ENCODE measurements around the gene HOXC9.

The HOXC9 gene

DNA sequence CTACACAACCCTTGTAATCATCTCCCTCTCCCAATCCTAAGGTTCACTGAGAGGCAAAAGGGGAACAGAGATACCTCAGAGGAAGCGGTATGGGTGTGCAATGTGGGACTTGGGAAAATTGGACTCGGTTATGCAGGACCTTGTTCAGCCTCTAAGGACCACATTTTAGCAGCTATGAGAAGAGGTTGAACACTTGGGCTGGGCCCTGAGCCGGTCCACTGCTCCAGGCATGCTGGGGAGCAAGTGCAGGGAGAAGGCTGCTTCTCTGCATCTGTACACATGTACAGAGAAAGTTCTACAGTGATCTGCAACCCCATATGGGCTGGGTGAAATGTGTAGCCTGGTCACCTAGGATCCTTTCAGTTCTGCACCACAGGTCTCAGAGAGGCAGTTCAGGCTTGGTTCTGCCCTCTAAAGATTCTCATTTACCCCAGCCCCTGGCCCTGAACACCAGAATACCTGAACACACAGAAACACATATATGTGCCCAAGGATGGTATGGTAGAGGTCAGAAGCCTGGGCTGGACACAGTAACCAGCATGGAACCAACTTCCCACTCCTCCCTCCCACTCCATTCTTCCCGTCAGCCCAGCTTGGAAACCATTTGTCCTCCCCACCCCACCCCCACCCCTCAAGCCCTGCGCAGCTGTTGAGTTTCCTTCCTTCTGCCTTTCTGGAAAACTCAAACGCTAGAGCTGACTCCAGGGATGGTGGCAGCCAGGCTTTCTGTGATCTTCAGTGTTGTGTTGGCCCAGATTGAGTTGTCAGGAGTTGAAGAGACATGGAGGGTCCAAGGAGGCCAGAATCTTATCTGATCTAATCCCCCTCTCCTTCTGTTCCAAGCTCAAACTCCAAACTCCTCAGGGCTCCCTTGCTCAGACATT, 43.3 kb downstream of the HOXC9 start:
- no peak for DNase-seq

GRCh38 chr12:54044425-54045103, 44.6 kb downstream of the HOXC9 start:
- DNase-seq: no peak

DNA sequence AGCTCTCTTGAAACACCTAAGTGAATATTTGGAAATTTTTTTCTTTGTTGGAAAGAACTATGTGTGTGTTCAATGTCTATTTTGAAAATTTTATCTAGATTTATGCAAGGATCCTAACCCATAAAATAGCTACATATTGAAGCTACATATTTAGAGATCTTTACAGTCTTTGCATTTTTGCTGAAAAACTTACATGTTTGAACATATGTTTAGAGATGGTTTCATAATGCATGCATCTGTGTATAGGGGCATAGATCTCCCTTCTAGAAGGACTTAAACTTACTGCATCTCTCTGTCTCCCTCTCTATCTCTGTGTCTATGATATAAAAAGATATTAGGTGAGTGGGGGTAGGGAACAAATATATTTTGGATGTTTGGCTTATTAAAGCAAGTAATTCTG, 45.4 kb downstream of the HOXC9 start:
- no peak for DNase-seq

GRCh38 chr12:54045868-54046521, 46.0 kb downstream of the HOXC9 start:
- DNase-seq: no peak

GRCh38 chr12:54046809-54047159, 46.8 kb downstream of the HOXC9 start:
- DNase-seq: no peak

- DNase-seq: no peak
Observed at GRCh38 chr12:54047160-54047963, 47.4 kb downstream of the HOXC9 start.

DNA sequence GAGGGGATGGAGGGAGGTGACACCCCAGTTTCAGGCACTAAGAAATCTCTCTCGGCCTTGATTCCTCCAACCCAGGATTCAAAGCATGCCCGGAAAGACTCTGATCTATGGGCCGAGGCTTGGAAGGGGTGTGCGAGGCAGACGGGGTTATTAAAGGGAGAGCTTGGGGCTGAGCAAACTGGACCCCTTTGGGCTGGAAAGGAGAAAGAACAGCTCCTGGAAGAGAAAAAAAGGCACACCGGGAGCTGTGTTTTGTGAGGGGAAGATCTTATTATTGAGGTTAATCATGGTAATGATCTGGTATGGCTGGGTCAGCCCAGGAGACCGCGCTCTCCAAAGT, 48.0 kb downstream of the HOXC9 start:
- DNase-seq: no peak

- no peak for DNase-seq
Observed at GRCh38 chr12:54048406-54049093, 48.6 kb downstream of the HOXC9 start.

DNA sequence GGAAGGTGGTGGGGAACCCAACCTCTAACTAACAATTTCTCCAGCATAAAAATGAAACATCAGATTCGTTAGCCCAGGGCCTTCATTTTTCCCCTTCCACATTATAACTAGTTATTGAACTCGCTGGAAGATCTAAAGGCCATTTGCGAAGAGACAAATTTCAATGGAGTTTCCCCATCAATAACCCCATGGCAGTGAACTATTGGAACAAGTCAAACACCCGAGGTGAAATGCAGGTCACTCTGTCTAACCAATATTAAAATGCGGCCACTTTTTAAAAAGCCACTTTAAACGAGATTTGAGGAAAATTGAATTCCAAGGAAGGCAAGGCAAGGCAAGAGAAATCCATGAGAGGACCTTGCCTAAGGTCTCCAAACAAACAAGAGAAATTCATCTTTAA, 49.1 kb downstream of the HOXC9 start:
- DNase-seq: no peak

DNA sequence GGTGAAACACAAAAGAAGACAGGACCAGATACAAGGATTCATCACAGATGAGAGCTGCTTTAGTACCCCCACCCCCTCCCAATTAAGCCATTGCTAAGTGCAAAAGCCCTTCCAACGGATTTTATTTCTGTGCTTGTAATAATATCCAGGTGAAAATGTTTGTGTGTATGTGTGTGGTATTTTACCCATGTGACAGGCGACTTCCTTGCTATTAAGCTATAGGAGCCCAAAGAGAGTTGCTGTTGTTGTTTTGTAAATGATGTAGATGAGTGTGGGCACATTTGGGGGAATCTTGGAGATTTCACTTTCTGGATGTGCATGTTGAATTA, 50.5 kb downstream of the HOXC9 start:
- no peak for DNase-seq

GRCh38 chr12:54051026-54051842, 51.3 kb downstream of the HOXC9 start:
- no peak for DNase-seq

DNA sequence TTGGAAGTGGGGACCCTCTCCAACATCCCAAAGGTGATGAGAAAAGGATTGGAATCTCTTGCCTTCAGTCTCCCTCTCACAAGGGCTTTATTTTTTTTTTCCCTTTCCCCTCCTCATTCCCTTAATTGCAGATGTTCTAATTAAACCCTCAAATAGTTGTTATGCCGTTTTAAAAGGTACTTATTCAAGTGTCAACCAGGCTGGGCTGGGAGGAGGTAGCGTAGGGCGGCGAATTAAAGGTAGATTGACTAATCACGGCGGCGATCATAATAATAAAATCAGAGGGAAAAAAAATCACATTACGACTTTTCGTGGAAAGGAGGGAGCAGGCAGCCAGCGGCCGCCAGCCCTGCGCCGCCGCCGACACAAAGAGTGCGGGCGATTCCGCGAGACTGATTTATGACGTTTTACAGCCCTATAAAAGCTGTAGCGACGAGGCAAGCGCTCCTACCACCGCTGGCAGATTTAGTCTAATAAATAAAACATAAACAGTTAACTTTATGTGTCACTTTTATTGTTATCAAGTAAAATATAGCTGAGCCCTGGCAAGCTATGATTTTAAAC, 52.0 kb downstream of the HOXC9 start:
- no peak for DNase-seq

DNA sequence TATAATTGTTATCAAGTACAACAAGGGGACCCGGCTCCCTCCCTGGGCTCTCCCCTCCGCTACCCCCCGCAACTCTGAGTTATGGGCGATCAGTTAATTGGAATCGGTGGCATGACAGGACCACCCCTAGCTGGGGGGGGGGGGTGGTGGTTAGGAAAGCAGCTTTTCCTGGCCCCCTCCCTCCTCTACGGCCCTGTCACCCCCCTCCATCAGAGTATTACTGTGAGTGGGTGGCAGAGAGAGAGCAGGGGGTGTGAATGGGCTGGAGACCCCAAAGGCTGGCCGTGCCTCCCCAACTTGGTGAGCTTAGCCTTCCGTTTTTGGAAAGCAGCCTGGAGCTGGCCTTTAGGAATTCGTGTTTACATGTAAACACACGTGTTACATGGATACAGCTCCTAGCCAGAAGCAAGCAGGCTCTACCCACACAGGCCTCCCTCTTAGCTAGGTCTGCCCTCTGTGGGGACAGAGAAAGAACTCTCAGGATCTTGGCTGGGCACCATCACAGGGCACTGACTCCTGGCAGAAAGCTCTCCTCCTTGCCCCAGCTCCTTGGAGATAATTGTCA, 52.6 kb downstream of the HOXC9 start:
- no peak for DNase-seq
